Right lobe of liver (tissue), 4 donors: Measurements from ENCODE around the gene TC2N.

ENCODE experiments used
- POLR2A ChIP-seq: fragments of 450-650 bp; IDR thresholded peaks from one replicate; pipeline ENCODE4 v1.6.1; 2017; ENCODE audit warnings: antibody characterized with exemption, mild to moderate bottlenecking
- TF ChIP-seq, protein P1 (sequence below), 4 donors: fragments of 200-600 bp in 3 of 4; fragments of 450-650 bp in 1 of 4; IDR thresholded peaks; one replicate each; pipeline versions ENCODE4 v1.5.1 to v1.8.0; 2016 to 2022; ENCODE audit warnings: antibody characterized with exemption in 4 of 4, mild to moderate bottlenecking in 2 of 4
- donor health status: DM: no; HTN: no; CAD: no.
- donor health status: DM: no; HTN: no; CAD: no.
- donor health status: DM: no; HTN: yes; CAD: no.

DNA sequence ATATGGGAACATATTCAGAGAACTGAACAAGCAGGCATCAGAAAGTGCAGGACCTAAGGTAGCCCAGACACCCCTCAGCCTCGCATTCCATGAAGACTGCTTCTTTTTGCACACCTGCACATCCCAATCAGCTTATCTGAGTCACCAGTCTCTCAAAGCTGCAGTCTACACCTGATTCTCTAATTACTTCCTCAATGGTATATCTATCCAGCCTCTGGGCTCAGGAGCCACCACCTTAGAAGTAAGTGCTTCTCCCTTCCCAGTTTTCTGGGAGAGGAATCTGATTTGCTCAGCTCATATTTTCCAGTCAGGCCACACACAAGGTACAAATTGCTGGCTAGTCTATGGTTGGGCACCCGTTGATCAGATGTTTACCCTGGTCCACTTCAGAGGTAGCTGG, 21.7 kb downstream of the TC2N start:
- TF ChIP-seq, protein P1, sequence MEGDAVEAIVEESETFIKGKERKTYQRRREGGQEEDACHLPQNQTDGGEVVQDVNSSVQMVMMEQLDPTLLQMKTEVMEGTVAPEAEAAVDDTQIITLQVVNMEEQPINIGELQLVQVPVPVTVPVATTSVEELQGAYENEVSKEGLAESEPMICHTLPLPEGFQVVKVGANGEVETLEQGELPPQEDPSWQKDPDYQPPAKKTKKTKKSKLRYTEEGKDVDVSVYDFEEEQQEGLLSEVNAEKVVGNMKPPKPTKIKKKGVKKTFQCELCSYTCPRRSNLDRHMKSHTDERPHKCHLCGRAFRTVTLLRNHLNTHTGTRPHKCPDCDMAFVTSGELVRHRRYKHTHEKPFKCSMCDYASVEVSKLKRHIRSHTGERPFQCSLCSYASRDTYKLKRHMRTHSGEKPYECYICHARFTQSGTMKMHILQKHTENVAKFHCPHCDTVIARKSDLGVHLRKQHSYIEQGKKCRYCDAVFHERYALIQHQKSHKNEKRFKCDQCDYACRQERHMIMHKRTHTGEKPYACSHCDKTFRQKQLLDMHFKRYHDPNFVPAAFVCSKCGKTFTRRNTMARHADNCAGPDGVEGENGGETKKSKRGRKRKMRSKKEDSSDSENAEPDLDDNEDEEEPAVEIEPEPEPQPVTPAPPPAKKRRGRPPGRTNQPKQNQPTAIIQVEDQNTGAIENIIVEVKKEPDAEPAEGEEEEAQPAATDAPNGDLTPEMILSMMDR (IDR thresholded peaks at IDR 0.05) = no peak
- no peak for TF ChIP-seq POLR2A
